CD4-positive, alpha-beta T cell (primary cell): Measurements from ENCODE around the gene CINP. TPM values are rescaled to one million over a fixed set of nuclear protein-coding genes. Genes with fewer than 3 reads are reported as not detected.

ENCODE experiments used
- ATAC-seq: fragments of 200-7000 bp; cut with Tn5 transposase; one replicate; pipeline ENCODE4 v1.10.0; 2022; ENCODE audit warnings: mild to moderate bottlenecking; ENCODE audit not compliant: poor library complexity
- CTCF ChIA-PET: fragments of 350-600 bp; sonication (Branson Sonifier 250); formaldehyde crosslinking; loops from one replicate; lab custom pipeline; 2021; ENCODE audit warnings: antibody characterized with exemption, inconsistent platforms; lab: Charles Lee
- POLR2A ChIA-PET: fragments of 350-600 bp; sonication (Branson Sonifier 250); formaldehyde crosslinking; loops from one replicate; lab custom pipeline; 2021; ENCODE audit warnings: antibody characterized with exemption, inconsistent platforms; lab: Charles Lee
- DNase-seq, 14 experiments: peaks; one replicate each; pipeline ENCODE4 v3.0.0-alpha.2; 2013 to 2020; ENCODE audit warnings: mixed read lengths in 2 of 14
- H3K27ac ChIP-seq, 2 donors: one replicate each; pipeline versions ENCODE4 v1.5.1 to v1.7.0; 2013; ENCODE audit warnings: low read length in 2 of 2, low read depth in 1 of 2, mild to moderate bottlenecking in 1 of 2
- H3K27me3 ChIP-seq, 2 experiments: 1 replicate in 1 of 2; 2 replicates in 1 of 2; pipeline versions ENCODE4 v1.6.1 to v1.7.0; 2013; ENCODE audit warnings: low read length in 2 of 2, control low read depth in 1 of 2, mild to moderate bottlenecking in 1 of 2, moderate library complexity in 1 of 2; ENCODE audit not compliant: insufficient read depth in 2 of 2, control insufficient read depth in 1 of 2
- H3K36me3 ChIP-seq: one replicate; pipeline ENCODE4 v1.6.1; 2013; ENCODE audit warnings: low read length, control low read depth; ENCODE audit not compliant: insufficient read depth
- H3K4me1 ChIP-seq: one replicate; pipeline ENCODE4 v1.6.1; 2013; ENCODE audit warnings: low read length, control low read depth; ENCODE audit not compliant: insufficient read depth
- H3K4me3 ChIP-seq: one replicate; pipeline ENCODE4 v1.5.1; 2013; ENCODE audit warnings: mild to moderate bottlenecking, low read length, moderate library complexity
- H3K9me3 ChIP-seq, 2 experiments: 1 replicate in 1 of 2; 2 replicates in 1 of 2; pipeline versions ENCODE4 v1.6.1 to v1.7.0; 2013; ENCODE audit warnings: low read length in 2 of 2, mild to moderate bottlenecking in 2 of 2, control low read depth in 1 of 2, moderate library complexity in 1 of 2; ENCODE audit not compliant: control insufficient read depth in 1 of 2, insufficient read depth in 1 of 2
- H3K27ac Mint-ChIP-seq: one replicate; pipeline ENCODE4 v1.8.0; 2020; ENCODE audit warnings: mixed read lengths
- H3K27me3 Mint-ChIP-seq: one replicate; pipeline ENCODE4 v1.8.0; 2021; ENCODE audit warnings: mixed read lengths
- H3K36me3 Mint-ChIP-seq: one replicate; pipeline ENCODE4 v1.8.0; 2021; ENCODE audit warnings: low read depth, mixed read lengths
- H3K4me1 Mint-ChIP-seq: one replicate; pipeline ENCODE4 v1.8.0; 2021; ENCODE audit warnings: low read depth, mixed read lengths
- H3K4me3 Mint-ChIP-seq: one replicate; pipeline ENCODE4 v1.8.0; 2020; ENCODE audit warnings: mild to moderate bottlenecking, mixed read lengths
- H3K9me3 Mint-ChIP-seq: one replicate; pipeline ENCODE4 v1.8.0; 2020; ENCODE audit warnings: mixed read lengths
- intact Hi-C, 2 experiments: fragments of 100-400 bp; cut with DNase I in 1 of 2; cut with micrococcal nuclease in 1 of 2; formaldehyde crosslinking; loops; one replicate each; pipeline versions ENCODE4 v1.15.1 to v1.9.0; 2023 to 2025; cut with DNase I, micrococcal nuclease
- total RNA-seq, 174 experiments: library from RNA in 2 of 174; stranded (reverse) in 2 of 174; gene quantifications; one replicate each; pipeline ENCODE4 v1.2.3 and lab custom pipeline; 2021 to 2026
- TF ChIP-seq, protein P1 (sequence below): fragments of 200-600 bp; IDR thresholded peaks from one replicate; pipeline ENCODE4 v1.8.0; 2022; ENCODE audit warnings: antibody characterized with exemption, mild to moderate bottlenecking

CINP gene
- total RNA-seq, 2 experiments from 2014 or later = 12.6 to 14.5 TPM

DNA sequence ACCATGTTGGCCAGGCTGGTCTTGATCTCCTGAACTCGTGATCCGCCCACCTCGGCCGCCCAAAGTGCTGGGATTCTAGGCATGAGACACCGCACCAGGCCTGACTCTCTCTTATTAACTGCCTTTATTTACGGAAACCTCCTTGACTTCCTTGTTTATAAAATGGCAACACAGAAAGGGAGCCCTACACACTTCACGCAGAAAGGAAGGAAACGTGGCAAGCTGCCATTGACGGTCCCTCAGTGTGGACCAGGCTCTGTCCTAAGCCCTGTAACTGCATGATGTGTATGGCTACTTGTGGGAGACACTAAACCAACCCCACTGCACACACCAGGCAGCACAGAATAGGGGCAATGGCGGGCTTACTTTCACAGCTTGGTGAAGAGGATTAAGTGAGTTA, 11.7 kb downstream of the CINP start:
- ChIA-PET POLR2A (interaction anchor here (1.3 kb wide), 1 partner anchor 33 kb away, joined by 5 read pairs; no protein-coding TSS in a partner anchor), CTCF (no interaction called here)
- Histone ChIP-seq H3K27ac (no peak overlapping the region), H3K4me1 (no peaks in the 10 kb centered on the region), H3K4me3 (no peak overlapping the region), H3K27me3 (no peaks in the 10 kb centered on the region), H3K36me3 (peaks cover 84% of the 10 kb centered on the region), H3K9me3 (no peaks in the 10 kb centered on the region)
- no peak for ATAC-seq
- no peak for DNase-seq
- TF ChIP-seq, protein P1, sequence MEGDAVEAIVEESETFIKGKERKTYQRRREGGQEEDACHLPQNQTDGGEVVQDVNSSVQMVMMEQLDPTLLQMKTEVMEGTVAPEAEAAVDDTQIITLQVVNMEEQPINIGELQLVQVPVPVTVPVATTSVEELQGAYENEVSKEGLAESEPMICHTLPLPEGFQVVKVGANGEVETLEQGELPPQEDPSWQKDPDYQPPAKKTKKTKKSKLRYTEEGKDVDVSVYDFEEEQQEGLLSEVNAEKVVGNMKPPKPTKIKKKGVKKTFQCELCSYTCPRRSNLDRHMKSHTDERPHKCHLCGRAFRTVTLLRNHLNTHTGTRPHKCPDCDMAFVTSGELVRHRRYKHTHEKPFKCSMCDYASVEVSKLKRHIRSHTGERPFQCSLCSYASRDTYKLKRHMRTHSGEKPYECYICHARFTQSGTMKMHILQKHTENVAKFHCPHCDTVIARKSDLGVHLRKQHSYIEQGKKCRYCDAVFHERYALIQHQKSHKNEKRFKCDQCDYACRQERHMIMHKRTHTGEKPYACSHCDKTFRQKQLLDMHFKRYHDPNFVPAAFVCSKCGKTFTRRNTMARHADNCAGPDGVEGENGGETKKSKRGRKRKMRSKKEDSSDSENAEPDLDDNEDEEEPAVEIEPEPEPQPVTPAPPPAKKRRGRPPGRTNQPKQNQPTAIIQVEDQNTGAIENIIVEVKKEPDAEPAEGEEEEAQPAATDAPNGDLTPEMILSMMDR = no peak
- no peaks in the 10 kb centered on the region for H3K9me3 Mint-ChIP-seq
- intact Hi-C loops = no loop called here
- no peaks in the 10 kb centered on the region for H3K27me3 Mint-ChIP-seq
- H3K4me1 Mint-ChIP-seq = no peaks in the 10 kb centered on the region
- H3K36me3 Mint-ChIP-seq = peaks cover 79% of the 10 kb centered on the region
- H3K27ac Mint-ChIP-seq = no peak overlapping the region
- H3K4me3 Mint-ChIP-seq = no peak overlapping the region

DNA sequence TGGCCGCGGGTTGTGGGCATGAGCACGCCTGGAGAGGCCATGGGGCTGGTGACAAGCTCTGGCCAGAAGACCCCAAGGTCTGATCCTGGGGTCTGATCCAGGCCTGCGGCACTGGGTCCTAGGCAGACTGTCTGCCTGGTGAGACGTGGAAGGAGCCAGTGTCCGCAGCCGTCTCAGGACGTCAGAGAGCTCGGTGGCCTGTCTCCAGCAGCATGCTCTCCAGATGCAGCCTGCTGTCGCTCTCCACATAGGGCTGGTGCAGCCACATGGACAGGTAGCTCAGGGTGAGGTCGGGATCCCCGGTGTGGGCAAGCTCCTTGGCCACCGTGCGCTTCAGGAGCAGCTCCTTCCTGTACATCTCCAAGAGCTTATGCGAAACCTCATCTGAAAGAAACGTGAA, 14.3 kb downstream of the CINP start:
- ChIA-PET CTCF (no interaction called here), POLR2A (no interaction called here)
- Mint-ChIP-seq H3K9me3 (no peaks in the 10 kb centered on the region), H3K27me3 (no peaks in the 10 kb centered on the region), H3K36me3 (peaks cover 79% of the 10 kb centered on the region), H3K27ac (no peak overlapping the region), H3K4me1 (no peaks in the 10 kb centered on the region), H3K4me3 (no peak overlapping the region)
- Histone ChIP-seq H3K36me3 (peaks cover 81% of the 10 kb centered on the region), H3K4me3 (no peak overlapping the region), H3K27me3 (no peaks in the 10 kb centered on the region), H3K27ac (no peak overlapping the region), H3K4me1 (no peaks in the 10 kb centered on the region), H3K9me3 (no peaks in the 10 kb centered on the region)
- intact Hi-C loops = no loop called here
- ATAC-seq (no peak), DNase-seq (no peak)
- TF ChIP-seq, protein P1 = no peak

DNA sequence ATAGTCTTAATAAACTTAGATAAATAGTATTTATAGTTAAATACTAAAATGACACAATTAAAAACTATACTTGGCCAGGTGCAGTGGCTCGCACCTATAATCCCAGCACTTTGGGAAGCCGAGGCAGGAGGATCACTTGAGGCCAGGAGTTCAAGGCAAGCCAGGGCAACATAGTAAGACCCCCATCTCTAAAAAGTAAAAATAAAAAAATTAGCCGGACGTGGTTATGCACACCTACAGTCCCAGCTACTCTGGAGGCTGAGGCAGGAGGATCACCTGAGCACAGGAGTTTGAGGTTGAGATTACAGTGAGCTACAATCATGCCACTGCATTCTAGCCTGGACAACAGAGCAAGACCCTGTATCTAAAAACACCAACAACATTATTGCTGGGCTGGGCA, 16.0 kb downstream of the CINP start:
- Histone ChIP-seq H3K4me1 (no peaks in the 10 kb centered on the region), H3K27ac (no peak overlapping the region), H3K36me3 (peaks cover 79% of the 10 kb centered on the region), H3K4me3 (no peak overlapping the region), H3K9me3 (no peaks in the 10 kb centered on the region), H3K27me3 (no peaks in the 10 kb centered on the region)
- intact Hi-C loops = no loop called here
- Mint-ChIP-seq H3K36me3 (peaks cover 77% of the 10 kb centered on the region), H3K4me3 (no peak overlapping the region), H3K27ac (no peak overlapping the region), H3K4me1 (no peaks in the 10 kb centered on the region), H3K27me3 (no peaks in the 10 kb centered on the region), H3K9me3 (no peaks in the 10 kb centered on the region)
- no peak for DNase-seq
- POLR2A ChIA-PET = no interaction called here
- CTCF ChIA-PET = no interaction called here
- no peak for ATAC-seq
- TF ChIP-seq, protein P1 = no peak
